GM12878 (cell line): ENCODE measurements around the gene SSRP1. TPM values are rescaled to one million over a fixed set of nuclear protein-coding genes. Genes with fewer than 3 reads are reported as not detected.
A peak's percentile ranks its signal among the peaks of the same experiment; 100 is the strongest.

Source experiments
- ATAC-seq: fragments of 200-7000 bp; cut with Tn5 transposase; 3 replicates; pipeline ENCODE4 v1.9.1; 2020; ENCODE audit warnings: mild to moderate bottlenecking, moderate library complexity
- Bru-seq: library from RNA; stranded (reverse); fragments of 400-500 nt; gene quantifications from one replicate; lab custom pipeline; 2021; lab: Mats Ljungman, UMichigan
- BruChase-seq, 2 experiments: library from RNA; stranded (reverse); fragments of 400-500 nt; gene quantifications; one replicate each; lab custom pipeline; 2021; lab: Mats Ljungman, UMichigan
- BruUV-seq: library from RNA; stranded (reverse); fragments of 400-500 nt; replicated peaks from 2 replicates; lab custom pipeline; 2021; lab: Mats Ljungman, UMichigan
- CTCF ChIA-PET: fragments of 300-600 bp; sonication (Branson Sonifier 250); formaldehyde crosslinking; extraction: SDS; loops from one replicate; lab custom pipeline; 2021; ENCODE audit warnings: inconsistent platforms; lab: Yijun Ruan, JAX
- POLR2A ChIA-PET: fragments of 350-600 bp; formaldehyde crosslinking; extraction: SDS; loops from one replicate; lab custom pipeline; 2021; ENCODE audit warnings: inconsistent platforms; lab: Charles Lee
- RAD21 ChIA-PET: fragments of 300-600 bp; sonication (Branson Sonifier 250); formaldehyde crosslinking; loops from one replicate; lab custom pipeline; 2023; ENCODE audit warnings: antibody characterized with exemption; ENCODE audit not compliant: unreplicated experiment; lab: Charles Lee
- SMC1A ChIA-PET: fragments of 300-600 bp; sonication (Branson Sonifier 250); formaldehyde crosslinking; loops from one replicate; lab custom pipeline; 2023; ENCODE audit not compliant: unreplicated experiment, uncharacterized antibody; lab: Charles Lee
- DNase-seq: peaks from one replicate; pipeline ENCODE4 v3.0.0-alpha.2; 2011; ENCODE audit warnings: low read depth, low spot score
- FAIRE-seq: peaks from 3 replicates; lab custom pipeline; 2011; peaks lifted over from hg19 to GRCh38; lab: Jason Lieb, UNC
- H2AFZ ChIP-seq: 2 replicates; pipeline ENCODE4 v1.6.0; 2011; ENCODE audit warnings: low read depth, low read length, control low read depth; ENCODE audit not compliant: control insufficient read depth
- H3K27ac ChIP-seq: 2 replicates; pipeline ENCODE4 v1.5.1; 2011; ENCODE audit warnings: control low read depth; ENCODE audit not compliant: control insufficient read depth, insufficient read depth
- H3K27me3 ChIP-seq, 2 experiments: replicated peaks in 1 of 2; 2 replicates each; pipeline versions ENCODE4 v1.6.0 to v1.6.1; 2011; ENCODE audit warnings: low read length in 1 of 2; ENCODE audit not compliant: control insufficient read depth in 2 of 2, insufficient read depth in 2 of 2
- H3K36me3 ChIP-seq, 2 experiments: 2 replicates each; pipeline ENCODE4 v1.5.1; 2011; ENCODE audit warnings: low read length in 1 of 2; ENCODE audit not compliant: control insufficient read depth in 2 of 2, insufficient read depth in 2 of 2
- H3K4me1 ChIP-seq: 2 replicates; pipeline ENCODE4 v1.6.1; 2011; ENCODE audit warnings: mild to moderate bottlenecking, low read length, moderate library complexity, mixed read lengths; ENCODE audit not compliant: control insufficient read depth, insufficient read depth
- H3K4me2 ChIP-seq: 2 replicates; pipeline ENCODE4 v1.6.0; 2011; ENCODE audit warnings: control low read depth; ENCODE audit not compliant: control insufficient read depth, insufficient read depth
- H3K4me3 ChIP-seq: fragments of 200-600 bp; sonication (generic); 2 replicates; pipeline ENCODE4 v1.5.1; 2016
- H3K79me2 ChIP-seq: 2 replicates; pipeline ENCODE4 v1.6.0; 2011; ENCODE audit warnings: low read length; ENCODE audit not compliant: control insufficient read depth, insufficient read depth
- H3K9ac ChIP-seq: 2 replicates; pipeline ENCODE4 v1.8.0; 2011; ENCODE audit warnings: low read length, control low read depth, mixed read lengths; ENCODE audit not compliant: control insufficient read depth, insufficient read depth
- H3K9me3 ChIP-seq: replicated peaks from 3 replicates; pipeline ENCODE4 v1.5.1; 2011; ENCODE audit warnings: mild to moderate bottlenecking, low read length; ENCODE audit not compliant: control insufficient read depth, insufficient read depth
- H4K20me1 ChIP-seq: 2 replicates; pipeline ENCODE4 v1.6.0; 2011; ENCODE audit not compliant: control insufficient read depth, insufficient read depth
- BCLAF1 ChIP-seq: fragments of 450-650 bp; IDR thresholded peaks from 2 replicates; pipeline ENCODE4 v1.6.1; 2017; ENCODE audit warnings: antibody characterized with exemption, mild to moderate bottlenecking, moderate library complexity
- CBX3 ChIP-seq: fragments of 200-600 bp; sonication (generic); IDR thresholded peaks from 2 replicates; pipeline ENCODE4 v1.6.1; 2016; ENCODE audit warnings: low read depth, borderline replicate concordance
- CEBPZ ChIP-seq: fragments of 150-350 bp; IDR thresholded peaks from 2 replicates; pipeline ENCODE4 v1.6.1; 2016; ENCODE audit warnings: low read depth, low read length
- CHD2 ChIP-seq: IDR thresholded peaks from 2 replicates; pipeline ENCODE4 v1.6.1; 2011; ENCODE audit warnings: low read depth, low read length, improper control_type of control experiment, borderline replicate concordance
- E4F1 ChIP-seq: fragments of 450-650 bp; IDR thresholded peaks from 2 replicates; pipeline ENCODE4 v1.6.1; 2018; ENCODE audit warnings: borderline replicate concordance, mild to moderate bottlenecking; ENCODE audit not compliant: partially characterized antibody
- POU2F2 ChIP-seq: IDR thresholded peaks from 3 replicates; pipeline ENCODE4 v1.6.1; 2011; ENCODE audit warnings: low read depth, mild to moderate bottlenecking, low read length, borderline replicate concordance
- ZNF24 ChIP-seq: fragments of 450-650 bp; IDR thresholded peaks from 2 replicates; pipeline ENCODE4 v1.6.1; 2017; ENCODE audit warnings: antibody characterized with exemption, mild to moderate bottlenecking
- WGBS: methylation state at CpG from one replicate; pipeline ENCODE4 v1.1.6; 2016; ENCODE audit warnings: low lambda C conversion rate; ENCODE audit not compliant: insufficient replicate concordance, insufficient coverage; ENCODE audit errors: missing lambda C conversion rate; 5-methylcytosine and 5-hydroxymethylcytosine counted together
- in situ Hi-C: fragments of 300-500 bp; cut with MboI; formaldehyde crosslinking; loops from 9 replicates; pipeline ENCODE4 v1.14.3; 2018; ENCODE audit warnings: mixed read lengths
- intact Hi-C: fragments of 100-400 bp; cut with micrococcal nuclease; formaldehyde crosslinking; loops from one replicate; pipeline ENCODE4 v1.14.2; 2022; ENCODE audit not compliant: unreplicated experiment
- long read RNA-seq, 2 experiments: library from polyadenylated mRNA; unstranded; transcript quantifications; one replicate each; pipeline ENCODE4 v2.0.0, GENCODE V29; 2019 to 2020
- polyA minus RNA-seq, 3 experiments: library from RNA; depleted of rRNA, polyadenylated mRNA; stranded (reverse); fragments of >200 nt; gene quantifications; 2 replicates each; pipeline ENCODE4 v1.2.3, GENCODE V29; 2011
- polyA plus RNA-seq, 11 experiments: library from polyadenylated mRNA; depleted of rRNA in 4 of 11; unstranded in 6 of 11; stranded (reverse) in 5 of 11; fragments of >200 nt; fragmentation: Nextera tagmentation in 4 of 11; fragmentation: Illumina TruSeq in 1 of 11; extraction: Ambion mirVana in 4 of 11; extraction: Trizol in 1 of 11; gene quantifications; 1 replicate in 1 of 11; 2 replicates in 10 of 11; pipeline versions ENCODE4 v1.2.1 to v1.2.3, GENCODE V29; 2011 to 2016; ENCODE audit warnings: inconsistent platforms in 2 of 11, missing spikeins in 2 of 11, low read depth in 1 of 11
- total RNA-seq, 4 experiments: library from RNA; depleted of rRNA in 3 of 4; stranded (reverse); fragments of >200 nt in 3 of 4; fragmentation: Illumina TruSeq in 1 of 4; extraction: Trizol in 1 of 4; gene quantifications; 2 replicates each; pipeline versions ENCODE4 v1.2.1 to v1.2.3, GENCODE V29; 2013 to 2021

Gene SSRP1
- total RNA-seq (2013; cell fraction: nucleolus; rRNA removed), result 23.8 and 30.4 TPM in 2 replicates
- total RNA-seq (2014; rRNA removed) (130 and 132 TPM in 2 replicates), total RNA-seq (2014; rRNA removed; fragmentation: Illumina TruSeq; extraction: Trizol) (188 and 207 TPM in 2 replicates), total RNA-seq (2021) (174 and 183 TPM in 2 replicates), polyA plus RNA-seq (2011; rRNA removed) (135 and 217 TPM in 2 replicates), polyA plus RNA-seq (2014; fragmentation: Illumina TruSeq; extraction: Trizol) (279 and 333 TPM in 2 replicates), polyA plus RNA-seq (2014; fragmentation: Nextera tagmentation; extraction: Ambion mirVana) (100 to 1,000 TPM in 1 of 2 experiments, 10 to 100 TPM in 1; 74.3 to 119 TPM), polyA plus RNA-seq (2014; rRNA removed) (143 and 145 TPM in 2 replicates), polyA plus RNA-seq (2016; fragmentation: Nextera tagmentation; extraction: Ambion mirVana) (10 to 100 TPM; 73.6 to 79.6 TPM), polyA minus RNA-seq (2011; rRNA and poly(A)+ RNA removed) (215 and 222 TPM in 2 replicates), Bru-seq, nascent RNA (percentile 84 among the genes with signal in this experiment), BruChase-seq, experiment 1, labeled RNA remaining after a 6-hour chase (percentile 97 among the genes with signal in this experiment), BruChase-seq, experiment 2, labeled RNA remaining after a 2-hour chase (percentile 92 among the genes with signal in this experiment)
- polyA plus RNA-seq (2011; ENCODE audit: low read depth), result 84.5 TPM
- polyA plus RNA-seq (2011; cell fraction: cytosol; rRNA removed), result 273 and 353 TPM in 2 replicates
- 125 and 155 TPM in 2 replicates for polyA plus RNA-seq (2011; cell fraction: nucleus; rRNA removed)
- polyA plus RNA-seq (2012), result 96.1 and 99.1 TPM in 2 replicates
- polyA minus RNA-seq (2011; cell fraction: cytosol; rRNA and poly(A)+ RNA removed), result 62.8 and 96.7 TPM in 2 replicates
- polyA minus RNA-seq (2011; cell fraction: nucleus; rRNA and poly(A)+ RNA removed), result 25.4 and 36.8 TPM in 2 replicates
- long read RNA-seq, experiment 1, transcript SSRP1-201 (17 exons, 2,819 nt), result major isoform, 6 of 48 reads
- long read RNA-seq, experiment 1, partial matches to known transcripts, result 40 of 48 reads
- long read RNA-seq, experiment 1, other reads (novel, unspliced or antisense), result 2 of 48 reads
- long read RNA-seq, experiment 2, transcript SSRP1-201 (17 exons, 2,819 nt), result major isoform, 20 of 169 reads
- long read RNA-seq, experiment 2, partial matches to known transcripts, result 143 of 169 reads
- long read RNA-seq, experiment 2, other reads (novel, unspliced or antisense), result 6 of 169 reads

GRCh38 chr11:57335343-57336110 is at the start of gene SSRP1:
SSRP1 (minus strand) TSS chr11:57335892; CDS start chr11:57335121, 771 bp downstream.
- no peaks in the 10 kb centered on the region for H3K9me3 ChIP-seq
- BruUV-seq, result no TSS peak
- H3K27ac ChIP-seq, result peak within 1 kb of the TSS; percentile 81
- FAIRE-seq (peak; percentile 99), DNase-seq (peak; percentile 47), ATAC-seq (peak; percentile 98)
- in situ Hi-C loops (loop anchor here (25.0 kb wide), 2 partner anchors 1177 to 1252 kb away; partner anchors contain the start of genes LPXN, OR5B21 and ZFP91), intact Hi-C loops (no loop called here)
- peaks cover 10% of the 10 kb centered on the region for H3K4me1 ChIP-seq
- H3K4me3 ChIP-seq, result peak within 1 kb of the TSS; percentile 87
- H3K79me2 ChIP-seq, result peaks cover 29% of the 10 kb centered on the region
- POLR2A ChIA-PET, result interaction anchor here (1.3 to 4.5 kb wide), 2 partner anchors 10 to 13 kb away, joined by 4 to 35 read pairs; partner anchors contain the start of gene TNKS1BP1
- RAD21 ChIA-PET, result interaction anchor here (1.1 to 2.9 kb wide), 4 partner anchors 10 to 15 kb away, joined by 3 to 14 read pairs (median 6); partner anchors contain the start of gene TNKS1BP1
- WGBS, result 1% methylated on average over 50 of the region's 69 CpGs
- SMC1A ChIA-PET, result interaction anchor here (4.2 kb wide), 1 partner anchor 10 kb away, joined by 20 read pairs; the partner anchor contains the start of gene TNKS1BP1
- H3K27me3 ChIP-seq, result no peaks in the 10 kb centered on the region; a peak in 1 of 4 replicates
- peak within 1 kb of the TSS; percentile 97 for H3K4me2 ChIP-seq
- H4K20me1 ChIP-seq, result no peaks in the 10 kb centered on the region
- H3K9ac ChIP-seq, result peak within 1 kb of the TSS; percentile 90
- H3K36me3 ChIP-seq, result peaks cover 12 to 18% of the 10 kb centered on the region in 2 experiments
- CTCF ChIA-PET, result interaction anchor here (0.6 to 3.2 kb wide), 6 partner anchors 10 to 1478 kb away, joined by 3 to 13 read pairs (median 4); partner anchors contain the start of gene TNKS1BP1
- peak within 1 kb of the TSS; percentile 97 for H2AFZ ChIP-seq
- TF ChIP-seq CHD2 (0 out of 2 replicates have a peak, but pooled peaks have one; percentile 34), POU2F2 (peak; percentile 84; the same call in 2 of the 3 replicates), CBX3 (no peak), E4F1 (no peak), CEBPZ (no peak), BCLAF1 (peak; percentile 81), ZNF24 (no peak)
